Activated B cell treated with CpG ODN at 0.5 μM for 24 hours (primary cell): ENCODE measurements around the gene BICDL1. TPM values are rescaled to one million over a fixed set of nuclear protein-coding genes. Genes with fewer than 3 reads are reported as not detected.

Experiments used
- ATAC-seq: fragments of 200-7000 bp; cut with Tn5 transposase; one replicate; pipeline ENCODE4 v1.10.0; 2021; ENCODE audit warnings: low read depth, mild to moderate bottlenecking, moderate library complexity
- CTCF ChIA-PET: fragments of 350-600 bp; sonication (Branson Sonifier 250); formaldehyde crosslinking; loops from one replicate; lab custom pipeline; 2021; ENCODE audit warnings: antibody characterized with exemption; lab: Charles Lee
- POLR2A ChIA-PET: fragments of 350-600 bp; sonication (Branson Sonifier 250); formaldehyde crosslinking; loops from one replicate; lab custom pipeline; 2021; ENCODE audit warnings: antibody characterized with exemption; lab: Charles Lee
- DNase-seq: peaks from one replicate; pipeline ENCODE4 v3.0.0; 2022
- H3K27ac Mint-ChIP-seq: one replicate; pipeline ENCODE4 v1.8.0; 2020; ENCODE audit warnings: mixed read lengths
- H3K27me3 Mint-ChIP-seq: one replicate; pipeline ENCODE4 v1.8.0; 2021; ENCODE audit warnings: mixed read lengths
- H3K36me3 Mint-ChIP-seq: one replicate; pipeline ENCODE4 v1.8.0; 2021; ENCODE audit warnings: low read depth, mixed read lengths
- H3K4me1 Mint-ChIP-seq: one replicate; pipeline ENCODE4 v1.8.0; 2021; ENCODE audit warnings: mixed read lengths
- H3K4me3 Mint-ChIP-seq: one replicate; pipeline ENCODE4 v1.8.0; 2020; ENCODE audit warnings: mild to moderate bottlenecking, mixed read lengths
- H3K9me3 Mint-ChIP-seq: one replicate; pipeline ENCODE4 v1.8.0; 2020; ENCODE audit warnings: mixed read lengths
- intact Hi-C: fragments of 100-400 bp; cut with micrococcal nuclease; formaldehyde crosslinking; loops from one replicate; pipeline ENCODE4 v1.15.1; 2024
- total RNA-seq: library from RNA; stranded (reverse); gene quantifications from 2 replicates; pipeline ENCODE4 v1.2.3, GENCODE V29; 2022
- TF ChIP-seq, protein P1 (sequence below): fragments of 200-600 bp; IDR thresholded peaks from one replicate; pipeline ENCODE4 v1.8.0; 2022; ENCODE audit warnings: antibody characterized with exemption, mild to moderate bottlenecking

BICDL1 gene
- total RNA-seq, 1 donor from 2014 or later, result 16.8 TPM

DNA sequence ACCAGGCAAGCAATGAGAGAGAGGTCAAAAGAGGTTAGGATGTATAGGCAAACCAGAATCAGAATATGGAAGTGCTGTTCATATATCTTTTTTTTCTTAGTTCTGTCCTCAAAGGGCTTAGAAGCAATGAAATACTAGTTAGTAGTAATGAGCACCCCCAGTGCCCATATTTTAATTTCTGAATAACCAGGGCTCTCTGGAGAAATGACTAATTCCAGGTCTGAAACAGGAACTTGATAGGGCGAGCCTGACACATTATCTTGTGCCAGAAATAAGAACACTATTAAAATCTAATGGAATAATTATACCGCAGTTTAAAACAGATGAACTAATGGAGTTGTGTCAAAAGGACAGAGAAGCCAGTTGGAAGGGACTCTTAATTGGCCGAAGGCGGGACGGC, 30.9 kb downstream of the BICDL1 start:
- H3K36me3 Mint-ChIP-seq, result peaks cover 14% of the 10 kb centered on the region
- H3K27ac Mint-ChIP-seq, result no peak overlapping the region
- ATAC-seq (peak; percentile 45), DNase-seq (no peak)
- intact Hi-C loops, result no loop called here
- ChIA-PET CTCF (no interaction called here), POLR2A (no interaction called here)
- no peak overlapping the region for H3K4me3 Mint-ChIP-seq
- peaks cover 7% of the 10 kb centered on the region for H3K9me3 Mint-ChIP-seq
- TF ChIP-seq, protein P1, sequence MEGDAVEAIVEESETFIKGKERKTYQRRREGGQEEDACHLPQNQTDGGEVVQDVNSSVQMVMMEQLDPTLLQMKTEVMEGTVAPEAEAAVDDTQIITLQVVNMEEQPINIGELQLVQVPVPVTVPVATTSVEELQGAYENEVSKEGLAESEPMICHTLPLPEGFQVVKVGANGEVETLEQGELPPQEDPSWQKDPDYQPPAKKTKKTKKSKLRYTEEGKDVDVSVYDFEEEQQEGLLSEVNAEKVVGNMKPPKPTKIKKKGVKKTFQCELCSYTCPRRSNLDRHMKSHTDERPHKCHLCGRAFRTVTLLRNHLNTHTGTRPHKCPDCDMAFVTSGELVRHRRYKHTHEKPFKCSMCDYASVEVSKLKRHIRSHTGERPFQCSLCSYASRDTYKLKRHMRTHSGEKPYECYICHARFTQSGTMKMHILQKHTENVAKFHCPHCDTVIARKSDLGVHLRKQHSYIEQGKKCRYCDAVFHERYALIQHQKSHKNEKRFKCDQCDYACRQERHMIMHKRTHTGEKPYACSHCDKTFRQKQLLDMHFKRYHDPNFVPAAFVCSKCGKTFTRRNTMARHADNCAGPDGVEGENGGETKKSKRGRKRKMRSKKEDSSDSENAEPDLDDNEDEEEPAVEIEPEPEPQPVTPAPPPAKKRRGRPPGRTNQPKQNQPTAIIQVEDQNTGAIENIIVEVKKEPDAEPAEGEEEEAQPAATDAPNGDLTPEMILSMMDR, result no peak
- H3K4me1 Mint-ChIP-seq, result peaks cover 11% of the 10 kb centered on the region
- no peaks in the 10 kb centered on the region for H3K27me3 Mint-ChIP-seq

DNA sequence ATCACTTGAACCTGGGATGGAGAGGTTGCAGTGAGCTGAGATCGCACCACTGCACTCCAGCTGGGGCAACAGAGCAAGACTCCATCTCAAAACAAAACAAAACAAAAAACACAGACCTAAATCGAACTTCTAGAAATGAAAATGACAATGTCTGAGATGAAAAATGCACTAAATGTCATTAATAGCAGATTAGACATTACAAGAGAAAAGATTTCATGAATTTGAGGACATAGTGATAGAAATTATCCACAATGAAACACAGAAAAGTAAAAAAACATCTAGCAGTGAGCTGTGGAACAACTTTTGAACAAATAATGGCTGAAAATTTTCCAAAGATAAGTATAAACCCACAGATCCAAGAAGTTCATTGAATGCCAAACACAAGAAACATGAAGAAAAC, 35.2 kb downstream of the BICDL1 start:
- H3K9me3 Mint-ChIP-seq, result peaks cover 7% of the 10 kb centered on the region
- CTCF ChIA-PET, result no interaction called here
- TF ChIP-seq, protein P1, result no peak
- H3K4me3 Mint-ChIP-seq, result no peak overlapping the region
- peaks cover 2% of the 10 kb centered on the region for H3K4me1 Mint-ChIP-seq
- no peaks in the 10 kb centered on the region for H3K27me3 Mint-ChIP-seq
- peaks cover 14% of the 10 kb centered on the region for H3K36me3 Mint-ChIP-seq
- no peak for DNase-seq
- intact Hi-C loops, result no loop called here
- no peak for ATAC-seq
- no peak overlapping the region for H3K27ac Mint-ChIP-seq
- POLR2A ChIA-PET, result no interaction called here

DNA sequence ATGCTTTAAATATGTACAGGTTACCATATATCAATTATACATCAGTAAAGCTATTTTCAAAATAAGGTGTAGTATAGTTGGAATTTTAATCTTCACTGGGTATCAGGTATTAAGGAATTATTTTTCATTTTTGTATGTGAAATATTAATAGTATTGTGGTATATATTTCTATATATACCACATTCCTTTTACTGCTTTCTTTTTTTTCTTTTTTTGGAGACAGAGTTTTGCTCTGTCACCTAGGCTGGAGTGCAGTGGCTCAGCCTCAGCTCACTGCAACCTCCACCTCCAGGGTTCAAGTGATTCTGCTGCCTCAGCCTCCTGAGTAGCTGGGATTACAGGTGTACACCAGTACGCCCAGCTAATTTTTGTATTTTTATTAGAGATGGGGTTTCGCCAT, 36.6 kb downstream of the BICDL1 start:
- Mint-ChIP-seq H3K36me3 (peaks cover 14% of the 10 kb centered on the region), H3K27me3 (no peaks in the 10 kb centered on the region), H3K4me3 (no peak overlapping the region), H3K27ac (no peak overlapping the region), H3K4me1 (no peaks in the 10 kb centered on the region), H3K9me3 (peaks cover 7% of the 10 kb centered on the region)
- intact Hi-C loops, result no loop called here
- DNase-seq (no peak), ATAC-seq (no peak)
- ChIA-PET POLR2A (no interaction called here), CTCF (no interaction called here)
- TF ChIP-seq, protein P1, result no peak

DNA sequence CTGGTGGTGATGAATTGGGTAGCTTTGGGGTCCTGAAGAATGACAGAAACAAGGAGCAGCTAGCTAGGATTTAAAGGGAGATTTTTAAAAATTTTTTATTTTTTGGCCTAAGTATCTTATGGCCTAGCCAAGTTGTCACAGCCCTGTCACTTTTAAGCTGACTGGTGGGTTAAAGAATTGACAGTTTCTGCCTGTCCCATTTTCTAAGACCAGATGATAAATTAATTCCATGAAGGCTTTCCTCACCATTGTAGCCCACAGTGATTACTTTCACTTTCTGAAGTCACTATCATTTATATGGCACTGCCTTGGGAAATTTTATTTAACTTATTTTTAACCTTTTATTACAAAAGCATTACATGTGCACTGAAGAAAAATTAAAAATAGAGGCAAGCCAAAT, 43.2 kb downstream of the BICDL1 start:
- ATAC-seq (no peak), DNase-seq (no peak)
- no peaks in the 10 kb centered on the region for H3K27me3 Mint-ChIP-seq
- no peaks in the 10 kb centered on the region for H3K9me3 Mint-ChIP-seq
- no peak overlapping the region for H3K27ac Mint-ChIP-seq
- H3K4me3 Mint-ChIP-seq, result no peak overlapping the region
- H3K36me3 Mint-ChIP-seq, result no peaks in the 10 kb centered on the region
- intact Hi-C loops, result no loop called here
- ChIA-PET CTCF (no interaction called here), POLR2A (no interaction called here)
- H3K4me1 Mint-ChIP-seq, result no peaks in the 10 kb centered on the region
- TF ChIP-seq, protein P1, result no peak

DNA sequence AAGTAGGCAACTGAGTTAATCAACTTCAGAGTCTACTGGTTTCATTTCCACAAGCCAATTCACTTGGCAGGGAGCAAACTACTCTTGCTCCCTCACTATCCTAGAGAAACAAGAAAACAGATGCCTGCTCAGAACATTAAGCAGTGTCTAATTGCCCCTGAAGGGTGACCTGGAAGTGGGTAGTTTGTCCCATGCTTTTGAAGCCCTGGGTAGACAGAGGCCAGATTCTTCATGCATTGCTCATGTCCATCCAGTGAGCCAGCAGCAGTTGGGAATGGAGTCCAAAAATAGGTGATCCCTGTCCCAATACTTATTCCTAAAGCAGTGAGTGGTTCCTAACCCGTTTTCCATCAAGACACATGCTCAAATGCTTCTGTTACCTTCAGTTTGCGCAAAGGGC, 48.8 kb downstream of the BICDL1 start:
- no peaks in the 10 kb centered on the region for H3K9me3 Mint-ChIP-seq
- H3K4me1 Mint-ChIP-seq, result no peaks in the 10 kb centered on the region
- no peak overlapping the region for H3K27ac Mint-ChIP-seq
- ATAC-seq, result no peak
- no peaks in the 10 kb centered on the region for H3K27me3 Mint-ChIP-seq
- TF ChIP-seq, protein P1, result no peak
- no peak for DNase-seq
- POLR2A ChIA-PET, result no interaction called here
- CTCF ChIA-PET, result no interaction called here
- intact Hi-C loops, result no loop called here
- no peaks in the 10 kb centered on the region for H3K36me3 Mint-ChIP-seq
- no peak overlapping the region for H3K4me3 Mint-ChIP-seq
